NCI-H1436 (cell line): ENCODE measurements around the gene RCHY1.
"Not testable (repeated sequence)": the region's sequence is repeated elsewhere in the genome, so short reads cannot be mapped to it uniquely, and the experiment has no call there.

Source experiments
- DNase-seq: peaks from one replicate; lab custom pipeline; 2025; lab: John Stamatoyannopoulos, UW

The RCHY1 gene

GRCh38 chr4:75514949-75515612 is 878 bp upstream of the RCHY1 start:
- no peak for DNase-seq

- DNase-seq: no peak
These were observed 575 bp downstream of the RCHY1 start for GRCh38 chr4:75513526-75514130.

DNA sequence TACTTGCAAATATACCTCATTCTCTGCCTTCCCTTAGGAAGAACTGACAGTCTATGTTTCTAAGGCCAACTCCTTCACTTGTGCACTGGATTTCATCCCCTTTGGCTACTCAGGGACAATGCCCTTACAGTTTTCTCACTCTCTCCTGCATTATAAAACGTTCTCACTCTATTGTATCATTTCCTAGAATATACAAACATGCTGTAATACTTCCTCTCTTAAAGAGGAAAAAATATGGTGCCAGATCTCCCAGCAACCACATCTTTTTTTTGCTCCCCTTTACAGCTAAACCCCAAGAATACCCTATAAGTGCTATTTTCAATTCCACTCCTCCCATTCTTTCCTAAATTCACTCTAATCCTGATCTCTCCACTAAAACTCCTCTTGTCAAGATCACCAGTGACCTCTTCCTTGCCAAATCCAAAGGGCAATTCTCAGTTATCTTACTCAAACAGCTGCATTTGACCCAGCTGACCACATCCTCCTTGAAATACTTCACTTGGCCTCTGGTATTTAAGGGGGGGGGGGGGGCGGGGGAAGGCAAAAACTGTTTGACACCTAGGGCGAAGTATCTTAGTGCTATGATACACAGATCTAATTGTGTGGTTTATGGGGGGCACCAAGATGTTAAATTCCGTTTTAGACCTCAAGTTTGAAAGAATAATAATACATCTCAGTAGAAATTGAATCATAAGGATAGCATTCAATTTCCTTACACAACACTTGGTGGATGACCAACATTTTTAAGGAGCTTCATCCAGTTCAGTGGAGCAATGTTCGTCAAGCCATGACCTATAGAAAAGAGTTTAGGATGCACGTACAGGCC is 1.6 kb downstream of the RCHY1 start:
- no peak for DNase-seq

GRCh38 chr4:75511841-75512240 is 2.4 kb downstream of the RCHY1 start:
- DNase-seq: no peak

GRCh38 chr4:75509592-75509991 is 4.6 kb downstream of the RCHY1 start:
- DNase-seq: not testable (repeated sequence)

DNA sequence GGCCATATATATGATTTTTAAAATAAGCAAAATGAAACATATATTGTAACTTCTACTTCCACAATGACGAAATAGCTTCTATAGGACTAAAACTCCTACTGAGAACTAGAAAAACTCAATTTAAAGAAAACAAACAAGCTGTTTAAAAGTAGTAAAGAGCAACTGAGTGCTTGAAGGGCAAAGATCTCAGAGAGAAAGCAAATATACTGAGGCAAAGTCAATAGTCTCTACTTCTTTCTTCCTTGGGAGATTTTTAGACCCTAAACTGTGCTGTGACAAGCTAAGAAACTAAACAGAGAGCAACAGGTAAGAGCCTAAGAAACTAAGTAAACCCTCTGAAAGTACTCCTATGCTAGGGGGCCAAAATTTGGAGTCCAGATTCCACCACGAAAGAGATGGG is 8.6 kb downstream of the RCHY1 start:
- no peak for DNase-seq

DNA sequence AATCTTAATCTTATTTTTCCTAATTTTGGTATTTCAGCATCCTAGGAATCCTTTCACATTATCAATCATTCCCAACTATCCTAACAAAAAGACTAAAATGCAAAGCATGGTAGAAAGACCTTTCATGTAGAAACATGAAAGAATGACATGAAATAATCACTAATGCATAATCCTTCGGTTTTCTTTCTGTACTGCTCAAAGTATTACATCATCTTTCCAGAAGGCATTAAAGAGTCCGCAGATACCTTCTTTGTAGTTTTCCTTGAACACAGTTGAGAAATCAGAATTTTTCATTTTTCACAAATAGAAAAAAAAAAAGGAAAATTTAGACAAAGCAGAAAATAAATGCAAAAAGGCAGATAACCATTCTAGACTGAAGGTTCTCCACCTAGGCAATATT is 11.5 kb downstream of the RCHY1 start:
- no peak for DNase-seq

- DNase-seq: no peak
These were observed 14.3 kb downstream of the RCHY1 start for GRCh38 chr4:75499900-75500299.

- DNase-seq: no peak
These were observed 16.2 kb downstream of the RCHY1 start for GRCh38 chr4:75498041-75498440.

DNA sequence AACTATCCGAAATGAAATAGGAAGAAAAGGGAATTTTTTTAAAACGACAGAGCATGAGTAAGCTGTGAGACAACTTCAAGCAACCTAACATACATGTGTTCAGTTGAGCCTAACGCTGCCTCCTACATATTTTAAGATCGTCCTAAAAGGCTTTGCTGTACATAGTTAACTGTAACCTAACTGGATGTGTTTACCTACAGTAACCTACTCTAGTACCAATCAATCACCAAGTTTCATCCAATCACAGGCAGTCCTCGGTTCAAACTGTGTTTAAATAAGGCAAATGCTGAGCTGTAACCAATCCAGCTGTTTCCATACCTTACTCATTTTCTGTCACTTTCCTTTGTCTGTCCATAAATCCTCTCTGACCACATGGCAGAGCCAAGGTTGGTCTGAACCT is 17.1 kb downstream of the RCHY1 start:
- DNase-seq: no peak

GRCh38 chr4:75496406-75496805 is 17.8 kb downstream of the RCHY1 start:
- DNase-seq: no peak

DNA sequence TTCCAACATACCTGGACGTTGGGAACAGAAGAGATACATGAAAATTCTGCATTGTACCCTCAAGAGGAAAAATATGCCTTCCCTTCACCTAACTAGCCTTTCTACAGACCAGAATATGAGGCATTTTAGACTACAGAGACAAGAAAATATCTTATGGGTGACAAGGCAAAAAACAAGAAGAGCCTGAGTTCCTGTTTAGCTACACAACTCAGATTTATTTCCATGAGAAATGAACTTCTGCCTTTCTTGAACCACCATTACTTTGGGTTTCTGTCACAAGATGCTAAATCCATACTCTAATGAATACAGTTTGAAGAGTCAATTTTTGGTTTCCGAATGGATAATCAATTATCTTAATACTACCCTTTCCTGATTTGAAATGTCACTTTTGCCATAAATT is 18.7 kb downstream of the RCHY1 start:
- DNase-seq: no peak

- DNase-seq: no peak
These were observed 19.6 kb downstream of the RCHY1 start for GRCh38 chr4:75494563-75494962.

DNA sequence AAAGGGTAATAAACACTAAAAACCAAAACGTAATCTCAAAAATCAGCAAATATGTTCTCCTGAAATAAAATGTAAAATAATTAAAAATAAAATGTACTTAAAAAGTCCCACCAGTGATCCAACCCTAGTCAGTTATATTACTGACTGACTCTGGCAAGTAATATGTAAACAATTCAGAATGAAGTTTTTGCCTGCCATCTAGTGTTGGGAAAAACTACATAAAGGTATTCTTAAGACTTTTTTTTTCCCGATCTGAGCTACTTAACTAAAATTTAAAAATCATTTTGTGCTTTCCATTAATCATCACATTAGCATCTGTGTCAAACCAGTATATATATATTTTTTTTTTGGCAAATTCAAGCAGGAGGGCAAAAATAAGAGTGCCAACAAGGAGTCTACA is 24.0 kb downstream of the RCHY1 start:
- no peak for DNase-seq

DNA sequence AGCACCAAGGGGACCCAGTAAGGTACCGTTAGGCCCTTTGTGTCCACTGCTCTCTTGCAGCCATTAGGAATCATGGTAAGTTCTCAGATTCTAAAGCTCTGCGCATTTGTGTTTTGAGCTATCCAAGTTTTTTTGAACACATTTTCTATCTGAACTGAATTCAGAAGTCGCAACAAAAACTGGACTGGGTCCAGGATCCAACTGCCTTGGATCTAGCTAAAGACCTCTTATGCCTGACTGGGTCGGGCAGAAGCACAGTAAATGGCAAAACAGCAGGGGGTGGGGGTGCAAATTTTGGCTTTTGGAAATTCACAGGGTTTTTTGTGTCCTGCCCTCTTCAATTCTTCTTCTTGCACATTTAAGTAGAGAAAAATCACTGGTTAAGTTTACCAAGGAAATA is 30.0 kb downstream of the RCHY1 start:
- DNase-seq: no peak

DNA sequence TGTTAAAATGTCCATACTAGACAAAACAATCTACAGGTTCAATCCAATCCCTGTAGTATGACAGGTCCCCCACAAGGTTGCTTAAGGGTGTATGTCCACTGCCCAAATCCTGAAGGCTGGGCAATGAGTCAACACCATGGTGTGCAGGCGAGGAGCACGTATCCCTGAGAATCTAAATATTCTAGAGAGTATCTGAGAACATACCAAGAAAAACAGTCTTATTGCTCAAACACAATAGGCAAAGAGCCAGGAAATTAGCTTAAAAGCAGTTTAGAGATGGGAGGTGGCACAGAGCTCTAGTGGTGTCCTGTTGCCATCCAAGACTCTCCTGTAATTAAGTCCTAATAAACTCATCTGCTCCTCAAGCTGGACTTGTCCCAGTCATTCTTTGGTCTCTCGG is 37.0 kb downstream of the RCHY1 start:
- DNase-seq: no peak

DNA sequence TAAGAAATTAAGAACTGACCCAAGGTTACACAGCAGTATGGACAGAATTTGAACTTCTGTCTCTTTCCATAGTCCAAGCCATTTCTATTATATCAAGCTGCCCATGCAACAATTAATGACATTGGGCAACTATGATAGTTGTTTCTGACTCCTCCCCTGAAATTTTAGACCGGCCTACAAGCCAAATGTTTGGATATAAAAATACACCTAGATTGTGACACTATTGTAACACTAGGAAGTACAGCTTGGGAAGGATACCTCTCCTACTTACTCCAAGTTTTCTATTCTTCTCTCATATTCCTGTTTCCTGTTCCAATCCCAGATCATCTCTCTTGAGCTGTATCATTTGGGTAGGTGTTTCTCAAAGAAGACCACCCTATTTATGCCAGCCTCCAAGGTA is 43.5 kb downstream of the RCHY1 start:
- DNase-seq: no peak

DNA sequence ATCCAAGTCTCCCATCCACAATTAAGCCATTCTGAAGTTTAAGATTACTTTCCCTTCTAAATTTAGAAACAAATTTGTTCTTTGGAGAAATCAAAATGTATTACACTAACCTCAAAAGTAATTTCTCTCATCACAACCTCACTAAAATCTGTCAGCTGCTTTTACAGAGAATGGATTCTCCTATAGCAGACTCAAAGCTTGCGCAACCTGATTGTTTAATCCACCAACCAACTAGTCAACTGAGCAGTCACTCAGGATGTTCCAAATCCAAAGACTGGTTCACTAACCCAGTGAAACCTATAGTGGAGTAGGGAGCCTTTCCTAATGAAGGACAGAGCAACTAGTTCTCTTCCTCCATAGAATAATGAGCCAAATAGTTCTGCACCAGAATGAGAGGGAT is 44.3 kb downstream of the RCHY1 start:
- DNase-seq: no peak

DNA sequence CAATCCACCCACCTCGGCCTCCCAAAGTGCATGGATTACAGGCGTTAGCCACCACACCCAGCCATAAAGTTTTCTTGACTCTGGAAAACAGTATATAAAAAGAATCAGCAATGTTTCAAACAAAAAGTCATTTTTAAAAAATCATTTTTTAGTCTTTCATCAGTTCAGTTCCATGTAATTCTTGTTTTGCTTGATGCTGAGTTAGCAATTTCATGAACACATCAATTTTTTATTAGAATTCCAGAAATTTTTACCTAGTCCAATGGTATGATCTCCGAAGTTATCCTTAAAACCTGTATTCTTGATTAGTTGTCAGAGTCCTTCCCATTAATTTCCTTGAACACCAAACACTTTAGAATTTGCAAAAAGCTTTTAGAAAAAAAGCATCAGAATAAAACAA is 56.8 kb downstream of the RCHY1 start:
- no peak for DNase-seq

GRCh38 chr4:75434105-75434504 is 80.1 kb downstream of the RCHY1 start:
- no peak for DNase-seq

- DNase-seq: no peak
These were observed 81.5 kb downstream of the RCHY1 start for GRCh38 chr4:75432683-75433082.

GRCh38 chr4:75429208-75429607 is 85.0 kb downstream of the RCHY1 start:
- DNase-seq: no peak
